ENCODE results near the gene RGS19.

RGS19 gene

DNA sequence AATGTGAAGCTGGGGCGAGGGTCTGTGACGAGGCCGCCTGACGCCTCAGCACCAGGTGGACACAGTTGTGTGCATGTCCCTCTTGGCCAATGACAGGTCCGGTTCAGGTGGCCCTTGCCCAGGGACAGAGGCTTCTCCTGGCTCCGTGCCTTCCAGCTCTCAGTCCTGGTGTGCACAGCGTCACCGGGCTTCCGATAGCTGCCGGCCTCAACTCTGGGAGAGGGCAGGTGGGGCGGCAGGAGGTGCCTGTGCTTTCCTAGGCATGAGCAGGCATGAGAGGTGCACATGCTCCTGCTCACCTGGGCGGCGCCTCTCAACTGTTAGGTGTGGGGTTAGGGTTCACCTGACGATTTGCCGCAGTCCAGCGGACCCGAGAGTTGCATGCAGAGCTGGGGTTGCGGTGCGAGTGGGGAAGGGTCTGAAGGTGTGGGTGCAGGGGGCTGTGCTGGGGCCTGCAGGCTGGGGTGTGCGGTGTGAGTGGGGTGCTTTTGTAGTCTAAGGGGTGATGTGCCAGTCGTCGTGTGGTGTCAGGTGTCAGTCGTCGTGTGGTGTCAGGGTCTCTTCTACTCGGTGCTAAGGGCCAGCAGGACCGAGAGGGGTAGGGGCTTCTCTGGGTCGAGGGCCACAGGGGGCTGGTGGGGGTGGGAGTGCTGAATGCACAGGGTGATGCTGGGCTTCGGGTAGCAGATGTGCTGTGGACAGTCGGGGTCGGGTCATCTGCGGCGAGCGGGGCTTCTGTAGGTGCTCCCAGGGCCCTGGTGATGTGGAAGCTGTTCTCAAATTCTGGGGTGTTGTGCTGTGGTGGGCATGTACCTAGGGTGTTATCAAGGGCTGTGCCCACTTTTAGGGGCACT lies 26.1 kb downstream of the RGS19 start:
- H3K4me3 ChIP-seq (ENCODE audit: low read length in 2 of 2): no peak overlapping the region
- peak overlapping the region; percentile 16 for H2AK5ac ChIP-seq (ENCODE audit: low read depth, low read length)
- peak overlapping the region; percentile 37 for H3K4ac ChIP-seq (ENCODE audit: low read length)
- peak overlapping the region; percentile 91 for H3K23ac ChIP-seq (ENCODE audit: low read depth, low read length, poor library complexity)
- H3K27me3 ChIP-seq (ENCODE audit: control insufficient read depth in 3 of 3, insufficient read depth in 3 of 3, low read depth in 1 of 3, low read length in 3 of 3): peaks cover 9 to 54% (median 23%) of the 10 kb centered on the region in 3 experiments
- peak overlapping the region; percentile 91 for H2AFZ ChIP-seq (ENCODE audit: low read length)
- H3K4me1 ChIP-seq (ENCODE audit: control insufficient read depth in 2 of 2, insufficient read depth in 1 of 2, low read depth in 1 of 2, low read length in 2 of 2): peaks cover 22 to 34% of the 10 kb centered on the region in 2 donors
- no peaks in the 10 kb centered on the region for H3K9me3 ChIP-seq (replicated peaks in 1 of 2; ENCODE audit: control insufficient read depth in 2 of 2, insufficient read depth in 1 of 2, low read depth in 1 of 2, low read length in 2 of 2)
- WGBS, 2 donors (ENCODE audit: extremely low coverage in 2 of 2, insufficient read length in 2 of 2, insufficient replicate concordance in 1 of 2): no CpG with 5 or more reads among the region's 33 CpGs
- H3K14ac ChIP-seq (ENCODE audit: low read length): no peak overlapping the region
- no peaks in the 10 kb centered on the region for H3K36me3 ChIP-seq (replicated peaks in 1 of 2; ENCODE audit: control insufficient read depth in 2 of 2, insufficient read depth in 2 of 2, low read length in 2 of 2)
- H3K18ac ChIP-seq (ENCODE audit: low read length): peak overlapping the region; percentile 87
- no peak overlapping the region for H3K9ac ChIP-seq (ENCODE audit: low read depth, low read length, poor library complexity)
- peak overlapping the region; percentile 57 for H2BK5ac ChIP-seq (ENCODE audit: low read length)
- H2BK15ac ChIP-seq (ENCODE audit: low read length): peak overlapping the region; percentile 88
- no peak overlapping the region for H4K91ac ChIP-seq (ENCODE audit: low read depth, low read length, poor library complexity)
- H3K27ac ChIP-seq (replicated peaks; ENCODE audit: low read length): no peak overlapping the region
- H3K4me2 ChIP-seq (ENCODE audit: insufficient read depth, low read length, poor library complexity, severe bottlenecking): no peak overlapping the region
- DNase-seq (ENCODE audit: low spot score): no peak
- no peak overlapping the region for H4K8ac ChIP-seq (ENCODE audit: low read depth, low read length)
- H2BK12ac ChIP-seq (ENCODE audit: low read length): peak overlapping the region; percentile 73
- peak overlapping the region; percentile 94 for H2BK120ac ChIP-seq (ENCODE audit: low read depth, low read length)
- H3K79me1 ChIP-seq (ENCODE audit: low read depth, low read length): no peaks in the 10 kb centered on the region

DNA sequence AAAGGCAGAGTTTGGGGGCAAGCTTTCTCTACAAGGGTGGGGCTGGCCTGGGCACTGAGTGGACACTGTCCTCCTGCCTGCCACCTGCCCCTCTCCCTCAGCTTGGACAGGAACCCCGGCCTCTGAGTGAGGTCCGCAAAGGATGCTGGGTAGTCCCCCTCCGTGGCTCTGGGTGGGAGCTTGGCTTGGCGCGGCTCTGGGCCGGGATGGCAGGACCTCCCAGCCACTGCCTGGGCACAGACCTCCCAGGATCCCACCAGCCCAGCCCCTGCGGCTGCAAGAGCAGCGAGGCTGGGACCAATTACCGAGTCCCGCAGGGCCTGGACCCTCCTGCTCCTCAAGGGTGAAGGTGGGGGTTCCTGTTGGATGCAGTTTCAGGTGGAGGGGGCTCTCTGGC lies 27.0 kb downstream of the RGS19 start:
- peaks cover 16 to 63% (median 31%) of the 10 kb centered on the region in 3 experiments for H3K27me3 ChIP-seq (ENCODE audit: control insufficient read depth in 3 of 3, insufficient read depth in 3 of 3, low read depth in 1 of 3, low read length in 3 of 3)

DNA sequence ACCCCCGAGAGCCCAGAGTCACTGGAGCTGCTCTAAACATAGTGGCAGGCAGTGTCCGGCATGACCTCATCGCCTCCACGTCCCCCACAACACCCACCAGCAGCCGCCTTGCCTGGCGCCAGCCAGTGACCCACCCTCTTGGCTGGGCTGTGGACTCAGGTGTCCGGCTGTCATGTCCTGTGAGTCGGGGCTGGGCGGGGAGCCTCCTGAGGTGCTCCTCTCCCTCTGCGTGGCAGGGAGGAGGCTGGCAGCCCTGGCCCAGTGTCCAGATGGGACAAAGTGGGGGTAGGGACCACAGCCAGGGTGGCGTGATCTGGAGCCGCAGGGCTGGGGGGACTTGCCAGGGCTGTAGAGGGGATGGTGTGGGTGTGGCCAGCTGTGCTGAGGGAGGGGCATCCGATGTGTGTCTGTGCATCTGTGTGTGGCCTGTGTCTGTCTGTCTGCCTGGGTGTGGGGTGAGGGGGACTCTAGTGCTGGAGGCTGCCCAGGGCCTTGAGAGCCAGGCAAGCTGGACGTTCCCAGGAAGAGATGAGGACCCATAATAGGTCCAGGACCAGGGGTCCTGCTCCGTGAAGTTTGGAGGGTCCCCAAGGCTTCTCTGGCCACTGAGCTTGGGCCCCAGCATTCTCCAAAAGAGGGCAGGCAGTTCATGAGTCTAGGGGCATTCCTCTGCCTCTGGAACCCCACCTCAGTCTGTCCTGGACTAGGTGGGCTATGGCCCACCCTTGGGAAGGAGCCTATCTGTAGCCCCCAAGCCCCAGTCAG lies 27.6 kb downstream of the RGS19 start:
- Histone ChIP-seq H3K9ac (ENCODE audit: low read depth, low read length, poor library complexity) (no peak overlapping the region), H3K36me3 (replicated peaks in 1 of 2; ENCODE audit: control insufficient read depth in 2 of 2, insufficient read depth in 2 of 2, low read length in 2 of 2) (no peaks in the 10 kb centered on the region), H4K91ac (ENCODE audit: low read depth, low read length, poor library complexity) (no peak overlapping the region), H3K27ac (replicated peaks; ENCODE audit: low read length) (no peak overlapping the region), H2BK15ac (ENCODE audit: low read length) (peak overlapping the region; percentile 81), H3K9me3 (replicated peaks in 1 of 2; ENCODE audit: control insufficient read depth in 2 of 2, insufficient read depth in 1 of 2, low read depth in 1 of 2, low read length in 2 of 2) (no peaks in the 10 kb centered on the region), H4K8ac (ENCODE audit: low read depth, low read length) (no peak overlapping the region), H2AK5ac (ENCODE audit: low read depth, low read length) (peak overlapping the region; percentile 99), H3K79me1 (ENCODE audit: low read depth, low read length) (no peaks in the 10 kb centered on the region), H2AFZ (ENCODE audit: low read length) (no peak overlapping the region), H3K4me1 (ENCODE audit: control insufficient read depth in 2 of 2, insufficient read depth in 1 of 2, low read depth in 1 of 2, low read length in 2 of 2) (peaks cover 17 to 27% of the 10 kb centered on the region in 2 donors), H3K18ac (ENCODE audit: low read length) (peak overlapping the region; percentile 4), H2BK12ac (ENCODE audit: low read length) (peak overlapping the region; percentile 58), H2BK120ac (ENCODE audit: low read depth, low read length) (no peak overlapping the region), H3K4me3 (ENCODE audit: low read length in 2 of 2) (no peak overlapping the region), H2BK5ac (ENCODE audit: low read length) (peak overlapping the region; percentile 11), H3K23ac (ENCODE audit: low read depth, low read length, poor library complexity) (peak overlapping the region; percentile 85), H3K27me3 (ENCODE audit: control insufficient read depth in 3 of 3, insufficient read depth in 3 of 3, low read depth in 1 of 3, low read length in 3 of 3) (peaks cover 20 to 68% (median 37%) of the 10 kb centered on the region in 3 experiments), H3K4me2 (ENCODE audit: insufficient read depth, low read length, poor library complexity, severe bottlenecking) (no peak overlapping the region), H3K14ac (ENCODE audit: low read length) (peak overlapping the region; percentile 17), H3K4ac (ENCODE audit: low read length) (peak overlapping the region; percentile 37)
- no peak for DNase-seq (ENCODE audit: low spot score)
- WGBS, 2 donors (ENCODE audit: extremely low coverage in 2 of 2, insufficient read length in 2 of 2, insufficient replicate concordance in 1 of 2): no CpG with 5 or more reads among the region's 15 CpGs

More for the DNA sequence above, 27.0 kb downstream of the RGS19 start:
- H3K36me3 ChIP-seq (replicated peaks in 1 of 2; ENCODE audit: control insufficient read depth in 2 of 2, insufficient read depth in 2 of 2, low read length in 2 of 2): no peaks in the 10 kb centered on the region
- H4K91ac ChIP-seq (ENCODE audit: low read depth, low read length, poor library complexity): no peak overlapping the region
- no peak overlapping the region for H2BK120ac ChIP-seq (ENCODE audit: low read depth, low read length)
- peak overlapping the region; percentile 16 for H2AK5ac ChIP-seq (ENCODE audit: low read depth, low read length)
- no peak overlapping the region for H3K18ac ChIP-seq (ENCODE audit: low read length)
- peak overlapping the region; percentile 11 for H2BK5ac ChIP-seq (ENCODE audit: low read length)
- no peak overlapping the region for H2AFZ ChIP-seq (ENCODE audit: low read length)
- H3K79me1 ChIP-seq (ENCODE audit: low read depth, low read length): no peaks in the 10 kb centered on the region
- no peak overlapping the region for H2BK12ac ChIP-seq (ENCODE audit: low read length)
- no peak overlapping the region for H4K8ac ChIP-seq (ENCODE audit: low read depth, low read length)
- H3K4me2 ChIP-seq (ENCODE audit: insufficient read depth, low read length, poor library complexity, severe bottlenecking): no peak overlapping the region
- no peaks in the 10 kb centered on the region for H3K9me3 ChIP-seq (replicated peaks in 1 of 2; ENCODE audit: control insufficient read depth in 2 of 2, insufficient read depth in 1 of 2, low read depth in 1 of 2, low read length in 2 of 2)
- H3K4me3 ChIP-seq (ENCODE audit: low read length in 2 of 2): no peak overlapping the region
- H3K23ac ChIP-seq (ENCODE audit: low read depth, low read length, poor library complexity): no peak overlapping the region
- H3K9ac ChIP-seq (ENCODE audit: low read depth, low read length, poor library complexity): no peak overlapping the region
- DNase-seq (ENCODE audit: low spot score): no peak
- no peak overlapping the region for H3K4ac ChIP-seq (ENCODE audit: low read length)
- no peak overlapping the region for H3K27ac ChIP-seq (replicated peaks; ENCODE audit: low read length)
- peaks cover 21 to 33% of the 10 kb centered on the region in 2 donors for H3K4me1 ChIP-seq (ENCODE audit: control insufficient read depth in 2 of 2, insufficient read depth in 1 of 2, low read depth in 1 of 2, low read length in 2 of 2)
- no peak overlapping the region for H3K14ac ChIP-seq (ENCODE audit: low read length)
- WGBS, 2 donors (ENCODE audit: extremely low coverage in 2 of 2, insufficient read length in 2 of 2, insufficient replicate concordance in 1 of 2): no CpG with 5 or more reads among the region's 10 CpGs
- no peak overlapping the region for H2BK15ac ChIP-seq (ENCODE audit: low read length)

DNA sequence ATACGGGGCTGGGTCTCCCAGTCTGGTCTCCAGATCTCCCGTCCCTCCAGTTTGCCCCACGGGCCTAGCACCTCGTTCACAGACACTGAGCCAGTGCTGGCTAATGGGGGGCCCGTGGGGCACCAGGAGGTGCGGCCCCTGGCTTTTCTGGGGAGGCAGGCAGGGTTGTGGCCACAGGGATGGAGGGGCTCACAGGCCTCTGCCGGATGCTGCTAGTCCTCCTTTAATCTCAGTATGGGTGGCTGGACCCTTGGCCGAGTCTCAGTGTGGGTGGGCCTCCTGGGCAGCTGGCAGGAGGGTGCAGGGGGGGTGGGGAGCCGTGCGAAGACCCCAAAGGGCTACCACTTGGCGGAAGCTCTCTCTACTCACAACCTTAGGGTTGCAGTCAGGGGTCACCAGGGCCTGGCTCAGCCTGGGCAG lies 28.3 kb downstream of the RGS19 start:
- peaks cover 23 to 75% (median 44%) of the 10 kb centered on the region in 3 experiments for H3K27me3 ChIP-seq (ENCODE audit: control insufficient read depth in 3 of 3, insufficient read depth in 3 of 3, low read depth in 1 of 3, low read length in 3 of 3)
- no CpG with 5 or more reads among the region's 11 CpGs for WGBS, 2 donors (ENCODE audit: extremely low coverage in 2 of 2, insufficient read length in 2 of 2, insufficient replicate concordance in 1 of 2)

More for the DNA sequence above, 28.3 kb downstream of the RGS19 start:
- H3K9ac ChIP-seq (ENCODE audit: low read depth, low read length, poor library complexity): no peak overlapping the region
- no peak overlapping the region for H4K8ac ChIP-seq (ENCODE audit: low read depth, low read length)
- H3K4me2 ChIP-seq (ENCODE audit: insufficient read depth, low read length, poor library complexity, severe bottlenecking): no peak overlapping the region
- no peaks in the 10 kb centered on the region for H3K79me1 ChIP-seq (ENCODE audit: low read depth, low read length)
- H3K18ac ChIP-seq (ENCODE audit: low read length): peak overlapping the region; percentile 57
- H3K23ac ChIP-seq (ENCODE audit: low read depth, low read length, poor library complexity): peak overlapping the region; percentile 65
- no peak overlapping the region for H3K27ac ChIP-seq (replicated peaks; ENCODE audit: low read length)
- H2BK12ac ChIP-seq (ENCODE audit: low read length): peak overlapping the region; percentile 58
- no peak overlapping the region for H2AFZ ChIP-seq (ENCODE audit: low read length)
- H2BK120ac ChIP-seq (ENCODE audit: low read depth, low read length): peak overlapping the region; percentile 61
- H4K91ac ChIP-seq (ENCODE audit: low read depth, low read length, poor library complexity): no peak overlapping the region
- H3K9me3 ChIP-seq (replicated peaks in 1 of 2; ENCODE audit: control insufficient read depth in 2 of 2, insufficient read depth in 1 of 2, low read depth in 1 of 2, low read length in 2 of 2): peaks cover 0 to 2% of the 10 kb centered on the region in 2 donors
- H2BK5ac ChIP-seq (ENCODE audit: low read length): peak overlapping the region; percentile 90
- H2BK15ac ChIP-seq (ENCODE audit: low read length): peak overlapping the region; percentile 81
- H3K4ac ChIP-seq (ENCODE audit: low read length): no peak overlapping the region
- H3K4me1 ChIP-seq (ENCODE audit: control insufficient read depth in 2 of 2, insufficient read depth in 1 of 2, low read depth in 1 of 2, low read length in 2 of 2): peaks cover 17 to 20% of the 10 kb centered on the region in 2 donors
- H2AK5ac ChIP-seq (ENCODE audit: low read depth, low read length): peak overlapping the region; percentile 99
- H3K4me3 ChIP-seq (ENCODE audit: low read length in 2 of 2): no peak overlapping the region
- DNase-seq (ENCODE audit: low spot score): no peak
- H3K14ac ChIP-seq (ENCODE audit: low read length): no peak overlapping the region
- H3K36me3 ChIP-seq (replicated peaks in 1 of 2; ENCODE audit: control insufficient read depth in 2 of 2, insufficient read depth in 2 of 2, low read length in 2 of 2): no peaks in the 10 kb centered on the region
